HG02981 (cell line): ENCODE measurements around the gene MBNL1.
"Not testable (repeated sequence)": the region's sequence is repeated elsewhere in the genome, so short reads cannot be mapped to it uniquely, and the experiment has no call there.

Source experiments
- ATAC-seq: cut with Tn5 transposase; IDR thresholded peaks from one replicate; pipeline ENCODE4 v1.9.1; 2021; ENCODE audit warnings: mild to moderate bottlenecking, moderate library complexity; ENCODE audit not compliant: unreplicated experiment

Gene MBNL1

GRCh38 chr3:152396867-152397266, 128.1 kb downstream of the MBNL1 start:
- no peak for ATAC-seq

DNA sequence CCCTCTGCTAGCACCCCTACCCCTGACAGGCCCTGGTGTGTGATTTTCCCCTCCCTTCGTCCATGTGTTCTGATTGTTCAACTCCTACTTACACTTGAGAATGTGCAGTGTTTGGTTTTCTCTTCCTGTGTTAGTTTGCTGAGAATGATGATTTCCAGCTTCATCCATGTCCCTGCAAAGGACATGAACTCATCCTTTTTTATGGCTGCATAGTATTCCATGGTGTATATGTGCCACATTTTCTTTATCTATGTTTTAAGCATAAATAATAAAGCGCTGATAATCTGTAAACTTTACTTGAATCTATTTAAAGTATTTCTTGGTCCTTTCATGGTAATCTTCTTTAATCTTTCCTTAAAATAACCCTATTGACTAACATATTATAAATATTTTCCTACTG, 128.6 kb downstream of the MBNL1 start:
- ATAC-seq: not testable (repeated sequence)

DNA sequence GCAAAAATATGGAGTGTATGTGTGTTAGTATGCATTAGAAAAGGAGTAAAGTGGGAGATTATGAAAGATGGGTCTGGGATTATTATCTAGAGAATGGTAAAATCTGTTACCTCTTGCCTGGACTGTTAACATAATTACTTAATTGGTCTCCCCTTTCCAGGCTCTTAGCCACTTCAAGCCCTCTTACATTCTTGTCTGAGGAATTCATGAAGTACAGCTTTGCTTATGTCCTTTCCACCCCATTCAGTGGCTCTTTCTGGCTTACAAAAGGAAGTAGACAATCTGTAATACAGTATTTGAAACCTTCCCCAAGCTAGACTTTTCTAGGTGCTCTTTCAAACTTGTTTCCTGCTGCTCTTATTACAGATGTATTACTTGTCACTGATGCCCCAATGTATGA, 129.8 kb downstream of the MBNL1 start:
- ATAC-seq: no peak

DNA sequence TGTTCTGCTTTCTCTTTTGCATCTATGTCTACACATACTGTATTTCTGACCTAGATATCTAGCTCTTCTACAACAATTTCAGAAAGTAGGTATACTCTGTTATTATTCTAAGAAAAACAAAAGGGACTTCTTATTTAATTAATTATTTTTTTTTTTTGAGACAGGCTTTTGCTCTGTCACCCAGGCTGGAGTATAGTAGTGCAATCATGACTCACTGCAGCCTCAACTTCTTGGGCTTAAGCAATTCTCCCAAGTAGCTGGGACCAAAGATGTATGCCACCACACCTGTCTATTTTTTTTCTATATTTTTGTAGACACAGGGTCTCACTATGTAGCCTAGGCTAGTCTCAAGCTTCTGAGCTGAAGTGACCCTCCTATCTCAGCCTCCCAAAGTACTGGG, 130.6 kb downstream of the MBNL1 start:
- no peak for ATAC-seq

- no peak for ATAC-seq
These were observed 132.2 kb downstream of the MBNL1 start for GRCh38 chr3:152400887-152401286.

GRCh38 chr3:152402695-152403451, 134.1 kb downstream of the MBNL1 start:
- ATAC-seq: no peak

DNA sequence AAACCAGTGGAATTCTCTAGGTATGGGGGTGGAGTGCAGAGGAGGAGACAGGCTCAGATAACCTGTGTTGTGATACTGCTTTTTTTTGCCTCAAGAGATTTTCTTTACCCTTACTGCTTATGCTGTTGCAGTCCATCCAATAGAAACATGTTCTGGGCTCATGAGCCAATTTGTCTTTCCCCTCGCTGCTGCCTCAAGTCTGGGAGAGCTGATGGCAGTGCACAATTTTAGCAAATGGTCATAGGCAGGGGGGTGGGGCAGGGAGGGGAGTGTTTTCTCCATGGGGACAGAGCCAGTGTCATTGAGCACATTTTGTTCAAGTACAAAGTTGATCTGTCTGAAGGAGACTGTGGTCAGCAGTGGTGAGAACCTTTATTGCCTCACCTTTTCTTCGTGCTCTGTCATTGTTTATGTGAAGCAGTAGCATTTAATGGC, 134.9 kb downstream of the MBNL1 start:
- no peak for ATAC-seq

DNA sequence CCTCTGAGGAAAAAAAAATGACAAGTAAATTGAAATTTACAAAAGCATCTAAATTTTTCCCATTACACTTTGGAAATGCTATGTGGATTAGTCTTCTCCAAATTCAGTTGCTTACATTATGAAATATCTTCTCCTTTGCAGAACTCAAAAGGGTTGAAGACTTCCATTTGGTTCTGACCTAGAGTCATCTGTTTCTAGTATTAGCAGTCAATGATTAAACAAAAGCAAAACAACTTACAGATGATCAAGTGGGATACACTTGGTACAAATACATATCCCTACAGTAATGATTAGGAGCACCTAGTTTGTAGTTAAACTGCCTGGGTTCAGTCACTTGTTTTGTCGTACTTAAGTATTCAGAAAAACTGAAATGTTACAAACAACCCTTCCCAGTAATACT, 136.2 kb downstream of the MBNL1 start:
- no peak for ATAC-seq

DNA sequence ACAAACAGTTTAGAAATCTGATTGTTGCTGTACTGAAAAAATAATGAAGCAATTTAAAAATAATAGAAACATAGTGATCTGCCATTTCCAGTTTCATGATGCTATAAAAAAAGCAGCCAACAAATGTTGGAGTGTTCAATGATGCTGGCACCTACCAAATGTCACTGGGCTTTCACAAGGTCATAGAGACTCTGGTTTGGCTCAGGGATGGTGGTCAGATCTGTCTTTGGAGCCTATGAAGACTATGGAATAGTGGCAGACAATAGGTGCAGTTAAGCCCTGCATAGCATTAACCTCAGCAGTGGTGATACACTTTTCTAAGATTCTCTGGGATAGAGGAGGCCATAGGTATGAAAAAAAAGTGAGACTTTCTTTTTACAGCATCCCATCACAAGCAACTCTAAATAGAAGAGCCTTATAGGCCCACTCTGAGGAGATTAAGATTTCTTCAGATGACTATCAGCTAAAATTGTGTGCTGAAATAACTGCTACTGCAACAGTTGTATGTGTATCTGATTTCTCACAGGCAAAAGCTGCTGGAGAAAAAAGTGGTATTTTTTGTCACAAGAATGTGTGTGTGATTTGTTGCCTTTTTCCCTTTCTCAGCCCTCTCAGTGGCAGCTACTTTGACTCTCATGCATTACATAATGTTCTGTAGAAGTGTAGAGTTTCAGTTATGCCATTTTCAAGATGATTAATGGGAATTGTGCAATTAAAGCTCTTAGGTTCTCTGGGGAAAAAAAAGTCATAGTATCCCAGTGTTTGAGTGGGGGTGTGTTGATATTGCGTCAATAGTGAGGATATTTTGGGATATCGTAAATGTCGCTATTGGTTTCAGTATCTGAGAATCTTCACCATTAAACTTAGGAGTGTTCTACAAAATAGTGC, 137.4 kb downstream of the MBNL1 start:
- ATAC-seq: no peak

DNA sequence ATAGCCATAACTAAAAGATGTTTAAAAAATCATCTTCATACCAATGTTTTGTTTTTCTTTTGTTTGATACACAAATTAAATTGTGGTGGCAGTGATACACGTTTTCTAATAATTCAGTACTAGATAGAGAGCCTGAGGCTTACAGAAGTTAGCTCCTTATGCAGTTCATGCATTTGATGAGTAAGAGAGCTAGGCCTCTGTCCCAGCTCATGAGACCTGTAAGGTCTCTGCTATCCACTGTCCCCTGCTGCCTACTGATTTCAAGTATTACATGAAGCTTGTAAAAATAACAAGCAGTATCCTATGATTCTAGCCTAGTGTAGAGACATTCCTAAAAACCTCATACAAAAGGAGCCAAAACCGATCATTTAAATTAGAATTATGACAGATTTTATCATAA, 144.5 kb downstream of the MBNL1 start:
- no peak for ATAC-seq

GRCh38 chr3:152416808-152417580, 148.3 kb downstream of the MBNL1 start:
- ATAC-seq: no peak

- ATAC-seq: no peak
These were observed 151.0 kb downstream of the MBNL1 start for GRCh38 chr3:152419748-152420147.

DNA sequence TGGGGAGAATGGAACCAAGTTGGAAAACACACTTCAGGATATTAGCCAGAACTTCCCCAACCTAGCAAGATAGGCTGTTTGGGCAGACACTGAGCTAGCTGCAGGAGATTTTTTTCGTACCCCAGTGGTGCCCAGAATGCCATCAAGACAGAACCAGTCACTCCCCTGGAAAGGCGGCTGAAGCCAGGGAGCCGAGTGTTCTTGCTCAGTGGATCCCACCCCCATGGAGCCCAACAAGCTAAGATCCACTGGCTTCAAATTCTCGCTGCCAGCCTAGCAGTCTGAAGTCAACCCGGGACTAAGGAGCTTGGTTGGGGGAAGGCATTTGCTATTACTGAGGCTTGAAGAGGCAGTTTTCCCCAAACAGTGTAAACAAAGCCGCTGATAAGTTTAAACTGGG, 152.4 kb downstream of the MBNL1 start:
- ATAC-seq: no peak

GRCh38 chr3:152426393-152426792, 157.7 kb downstream of the MBNL1 start:
- no peak for ATAC-seq

DNA sequence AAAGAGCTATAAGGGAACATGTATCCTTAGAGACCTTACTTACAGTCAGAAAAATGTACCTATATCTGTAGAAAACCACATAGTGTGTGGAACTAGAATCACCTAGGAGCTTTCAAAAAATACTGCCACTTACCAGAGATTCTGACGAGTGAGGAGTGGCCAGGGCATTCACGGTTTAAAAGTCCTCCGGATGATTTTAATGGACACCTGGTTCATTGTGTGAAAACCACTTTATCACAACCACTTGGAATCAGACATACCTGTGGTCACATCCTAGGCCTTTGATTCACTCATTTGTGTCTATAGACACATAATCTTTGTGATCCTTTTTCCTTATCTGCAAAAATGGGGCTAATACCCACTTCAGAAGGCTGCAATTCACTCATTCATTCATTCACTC, 159.8 kb downstream of the MBNL1 start:
- ATAC-seq: no peak

DNA sequence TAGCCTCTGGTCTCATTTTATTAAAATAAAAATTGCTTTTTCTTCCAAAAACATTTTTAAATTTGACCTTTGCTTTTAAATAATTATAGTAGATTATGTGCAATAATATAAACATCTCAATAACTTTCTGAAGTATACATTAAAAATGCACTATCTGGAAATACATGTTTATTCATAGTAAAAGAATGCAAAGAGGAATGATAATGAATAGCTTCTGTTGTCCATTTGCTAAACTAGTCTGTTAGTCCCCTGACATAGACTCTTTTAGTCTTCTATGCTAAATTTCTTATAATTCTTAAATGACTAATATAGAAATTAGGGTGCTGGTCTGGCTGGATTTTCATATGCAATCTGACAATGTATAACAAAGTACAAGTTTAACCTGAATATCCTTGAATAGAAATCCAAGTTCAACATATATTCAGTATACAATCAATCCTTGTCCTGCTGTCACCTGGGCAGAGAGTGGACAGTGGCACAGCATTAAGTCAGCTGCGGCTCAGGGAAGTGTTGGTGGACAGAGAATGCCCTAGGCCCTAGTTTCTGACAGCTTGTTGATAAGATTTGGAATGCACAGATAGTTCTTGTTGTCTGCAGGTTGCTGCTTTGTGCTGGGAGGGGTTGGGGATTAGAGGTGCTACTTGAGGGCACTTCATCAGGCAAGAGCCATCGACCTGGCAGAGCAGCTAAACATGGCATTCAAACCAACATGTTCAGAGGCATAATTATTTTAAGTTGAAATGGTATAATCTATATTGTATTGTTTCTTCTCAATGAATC, 161.7 kb downstream of the MBNL1 start:
- ATAC-seq: no peak

- ATAC-seq: no peak
These were observed 165.4 kb downstream of the MBNL1 start for GRCh38 chr3:152434142-152434541.

GRCh38 chr3:152435210-152435609, 166.5 kb downstream of the MBNL1 start:
- ATAC-seq: not testable (repeated sequence)

DNA sequence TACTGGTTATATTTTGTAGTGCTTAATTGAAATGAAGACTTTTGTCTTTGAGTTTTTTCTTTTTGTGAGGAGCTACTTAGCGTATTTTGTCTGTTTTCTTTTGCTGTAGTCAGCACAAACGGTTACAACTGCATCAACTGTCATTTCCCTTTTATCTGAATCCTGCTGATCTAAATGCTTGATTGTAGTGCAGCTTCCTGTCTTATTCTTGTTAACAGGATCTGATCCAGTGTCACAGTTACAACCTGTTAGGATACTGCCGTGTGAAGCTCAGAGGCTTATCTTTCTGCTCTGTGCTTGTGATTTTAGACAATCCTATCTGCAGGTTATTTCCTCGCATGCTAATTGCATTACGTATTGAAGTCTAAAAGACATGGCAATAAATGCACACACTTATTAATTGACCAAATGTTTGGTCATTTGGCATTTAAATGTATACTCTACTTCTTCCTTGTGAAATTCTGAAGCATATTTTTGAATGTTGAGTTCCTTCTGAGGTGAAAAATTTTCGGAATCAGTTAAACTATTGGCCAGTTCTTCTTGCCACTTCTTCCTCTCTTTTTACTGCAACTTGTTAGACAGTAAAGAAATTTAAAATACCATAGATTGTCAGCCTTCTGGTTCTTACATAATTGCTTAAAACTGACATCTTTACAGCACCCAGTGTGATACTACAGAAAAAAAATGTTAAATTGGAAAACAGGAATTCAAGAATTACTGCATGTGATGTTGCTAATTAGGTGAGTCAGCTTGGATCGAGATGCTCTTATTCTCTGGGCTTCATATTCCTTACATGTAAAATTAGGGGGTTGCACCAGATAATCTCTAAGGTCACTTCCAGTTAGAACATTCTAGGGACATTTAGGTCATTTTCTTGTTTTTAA, 168.2 kb downstream of the MBNL1 start:
- no peak for ATAC-seq

DNA sequence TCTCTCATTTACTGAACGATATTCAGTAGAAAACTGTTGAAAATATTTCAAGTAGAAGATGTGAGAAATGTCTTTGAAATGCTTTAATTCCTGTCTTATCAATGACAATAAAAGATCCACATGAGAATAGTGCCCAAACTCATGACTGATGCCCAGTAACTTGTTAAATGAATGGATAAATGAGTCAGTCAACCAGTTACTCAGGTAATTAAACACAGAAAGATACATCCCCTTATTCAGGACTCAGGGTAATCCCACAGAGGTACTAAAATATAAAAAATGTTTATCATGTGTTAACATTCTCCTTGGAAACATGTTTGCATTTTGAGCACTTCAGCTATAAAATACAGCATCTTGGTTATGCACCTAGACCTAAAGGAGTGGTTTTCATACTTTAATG, 169.5 kb downstream of the MBNL1 start:
- ATAC-seq: no peak
